A673 (cell line): ENCODE results near the gene GPR150. TPM values are rescaled to one million over a fixed set of nuclear protein-coding genes. Genes with fewer than 3 reads are reported as not detected.

Source experiments
- BruUV-seq: library from RNA; stranded (reverse); fragments of 400-500 nt; replicated peaks from 2 replicates; lab custom pipeline; 2021; lab: Mats Ljungman, UMichigan
- CTCF ChIA-PET: fragments of 300-600 bp; sonication (Branson Sonifier 250); formaldehyde crosslinking; loops from one replicate; lab custom pipeline; 2022; ENCODE audit warnings: antibody characterized with exemption; lab: Charles Lee
- POLR2A ChIA-PET: fragments of 300-600 bp; sonication (Branson Sonifier 250); formaldehyde crosslinking; loops from one replicate; lab custom pipeline; 2022; ENCODE audit warnings: antibody characterized with exemption; ENCODE audit not compliant: low non-redundant PET; lab: Charles Lee
- DNase-seq: peaks from one replicate; pipeline ENCODE4 v3.0.0-alpha.2; 2015; ENCODE audit warnings: low spot score
- H3K27ac ChIP-seq: fragments of 200-600 bp; sonication (generic); 2 replicates; pipeline ENCODE4 v1.5.1; 2016; ENCODE audit warnings: mixed run types, low read depth, mild to moderate bottlenecking, mixed read lengths, antibody characterized with exemption, low read length; ENCODE audit not compliant: poor library complexity, severe bottlenecking
- H3K27me3 ChIP-seq: fragments of 200-600 bp; sonication (generic); replicated peaks from 2 replicates; pipeline ENCODE4 v1.6.1; 2017; ENCODE audit warnings: mixed run types, low read depth, mild to moderate bottlenecking, mixed read lengths, antibody characterized with exemption, low read length; ENCODE audit not compliant: insufficient read depth, poor library complexity
- H3K36me3 ChIP-seq: fragments of 200-600 bp; sonication (generic); 2 replicates; pipeline ENCODE4 v1.6.1; 2016; ENCODE audit warnings: mixed run types, mild to moderate bottlenecking, mixed read lengths, antibody characterized with exemption, low read length; ENCODE audit not compliant: insufficient read depth, poor library complexity, severe bottlenecking
- H3K4me1 ChIP-seq: fragments of 200-600 bp; sonication (generic); 2 replicates; pipeline ENCODE4 v1.6.1; 2017; ENCODE audit warnings: mixed run types, mild to moderate bottlenecking, mixed read lengths, antibody characterized with exemption, low read length; ENCODE audit not compliant: insufficient read depth, poor library complexity, severe bottlenecking
- H3K4me3 ChIP-seq: fragments of 200-600 bp; sonication (generic); 2 replicates; pipeline ENCODE4 v1.5.1; 2016; ENCODE audit warnings: low read depth, mixed run types, mild to moderate bottlenecking, mixed read lengths, low read length; ENCODE audit not compliant: poor library complexity, severe bottlenecking
- H3K9me3 ChIP-seq: fragments of 200-600 bp; sonication (generic); 2 replicates; pipeline ENCODE4 v1.6.1; 2016; ENCODE audit warnings: mixed run types, low read depth, mild to moderate bottlenecking, mixed read lengths, antibody characterized with exemption, low read length; ENCODE audit not compliant: poor library complexity, severe bottlenecking
- CTCF ChIP-seq: fragments of 300-800, 200-600 bp; sonication (generic); conservative IDR thresholded peaks from 2 replicates; pipeline ENCODE4 v1.5.1; 2017; ENCODE audit warnings: low read depth, mild to moderate bottlenecking, antibody characterized with exemption, low read length, moderate library complexity, mixed read lengths
- EZH2 ChIP-seq: fragments of 200-600 bp; sonication (generic); IDR thresholded peaks from 2 replicates; pipeline ENCODE4 v1.6.1; 2017; ENCODE audit warnings: borderline replicate concordance, low read depth, mild to moderate bottlenecking, mixed read lengths, antibody characterized with exemption, low read length; ENCODE audit not compliant: poor library complexity, severe bottlenecking
- intact Hi-C: fragments of 100-400 bp; cut with micrococcal nuclease; formaldehyde crosslinking; loops from one replicate; pipeline ENCODE4 v1.10.0; 2022; ENCODE audit not compliant: unreplicated experiment
- total RNA-seq: library from RNA; stranded (reverse); gene quantifications from 2 replicates; pipeline ENCODE4 v1.2.3, GENCODE V29; 2021

GPR150 gene
- total RNA-seq, 1 experiment from 2014 or later = 0.13 TPM

GRCh38 chr5:95638632-95639031 lies 18.7 kb downstream of the GPR150 start:
- Histone ChIP-seq H3K4me3 (no peak overlapping the region), H3K9me3 (no peaks in the 10 kb centered on the region), H3K27ac (no peak overlapping the region), H3K36me3 (no peaks in the 10 kb centered on the region), H3K4me1 (no peaks in the 10 kb centered on the region), H3K27me3 (no peaks in the 10 kb centered on the region)
- TF ChIP-seq EZH2 = no peak
- TF ChIP-seq CTCF = no peak
- BruUV-seq = no TSS peak
- DNase-seq = no peak
- ChIA-PET POLR2A (no interaction called here), CTCF (no interaction called here)
- intact Hi-C loops = no loop called here

- DNase-seq = no peak
- Histone ChIP-seq H3K36me3 (no peaks in the 10 kb centered on the region), H3K4me3 (no peak overlapping the region), H3K27ac (no peak overlapping the region), H3K9me3 (no peaks in the 10 kb centered on the region), H3K4me1 (no peaks in the 10 kb centered on the region), H3K27me3 (no peaks in the 10 kb centered on the region)
- intact Hi-C loops = loop anchor here (5.0 to 10.0 kb wide), 4 partner anchors 141 to 963 kb away; partner anchors contain the start of gene MCTP1
- no TSS peak for BruUV-seq
- POLR2A ChIA-PET = no interaction called here
- CTCF ChIA-PET = no interaction called here
- no peak for TF ChIP-seq EZH2
- no peak for TF ChIP-seq CTCF
These were observed 21.9 kb downstream of the GPR150 start for GRCh38 chr5:95641741-95642220.

- DNase-seq = no peak
- H3K4me3 ChIP-seq = no peak overlapping the region
- no peaks in the 10 kb centered on the region for H3K9me3 ChIP-seq
- TF ChIP-seq CTCF (no peak), EZH2 (no peak)
- no peak overlapping the region for H3K27ac ChIP-seq
- ChIA-PET POLR2A (no interaction called here), CTCF (interaction anchor here (1.0 kb wide), 1 partner anchor 9 kb away, joined by 3 read pairs; no protein-coding TSS in a partner anchor)
- intact Hi-C loops = loop anchor here (5.0 to 10.0 kb wide), 4 partner anchors 139 to 962 kb away; partner anchors contain the start of gene MCTP1
- no peaks in the 10 kb centered on the region for H3K4me1 ChIP-seq
- no TSS peak for BruUV-seq
- no peaks in the 10 kb centered on the region for H3K36me3 ChIP-seq
- H3K27me3 ChIP-seq = no peaks in the 10 kb centered on the region
These were observed 23.3 kb downstream of the GPR150 start for GRCh38 chr5:95643152-95643551.
